Measurements from ENCODE around the gene SH3GLB2. TPM values are rescaled to one million over a fixed set of nuclear protein-coding genes. Genes with fewer than 3 reads are reported as not detected.
"Not testable (repeated sequence)": the region's sequence is repeated elsewhere in the genome, so short reads cannot be mapped to it uniquely, and the experiment has no call there.

Gene SH3GLB2
- total and polyA plus RNA-seq, 2 experiments from 2014 or later: 21.9 to 68.0 TPM

- peaks cover 8% of the 10 kb centered on the region for H3K4me1 Mint-ChIP-seq
- DNase-seq (ENCODE audit: low spot score) (peak; percentile 100), ATAC-seq (peak; percentile 94)
- peaks cover 11% of the 10 kb centered on the region for H3K27me3 Mint-ChIP-seq (ENCODE audit: insufficient read depth, low read depth, poor library complexity)
- no peak within 1 kb of the TSS; the same call in 1 of the 2 replicates for H2AFZ ChIP-seq
- 0 out of 2 replicates have a peak within 1 kb of the TSS, but pooled peaks have one; percentile 9 for H3K27ac ChIP-seq (ENCODE audit: low read depth)
- no peaks in the 10 kb centered on the region for H3K4me1 ChIP-seq (ENCODE audit: insufficient read depth)
- peak within 1 kb of the TSS; percentile 93 for H3K4me3 Mint-ChIP-seq
- H3K4me3 ChIP-seq: peak within 1 kb of the TSS; percentile 72
- H3K36me3 ChIP-seq (ENCODE audit: insufficient read depth): no peaks in the 10 kb centered on the region
- peaks cover 6% of the 10 kb centered on the region; the same call in 2 of the 3 replicates for H3K36me3 Mint-ChIP-seq (ENCODE audit: low read depth)
- peaks cover 4% of the 10 kb centered on the region; the same call in 1 of the 2 replicates for H4K20me1 ChIP-seq (replicated peaks; ENCODE audit: insufficient read depth)
- peak within 1 kb of the TSS; percentile 56 for H3K27ac Mint-ChIP-seq
- peaks cover 30% of the 10 kb centered on the region for H3K79me2 ChIP-seq (replicated peaks; ENCODE audit: insufficient read depth)
- 0 out of 2 replicates have a peak, but pooled peaks cover 2% of the 10 kb centered on the region for H3F3A ChIP-seq (replicated peaks; ENCODE audit: low read depth)
- no peaks in the 10 kb centered on the region for H3K27me3 ChIP-seq (ENCODE audit: insufficient read depth)
- TF ChIP-seq EZH2 (IDR thresholded peaks at IDR 0.05; ENCODE audit: low read depth, unreplicated experiment): no peak
- TF ChIP-seq POLR2AphosphoS5 (IDR thresholded peaks at IDR 0.05; ENCODE audit: low read depth): peak; percentile 95
- TF ChIP-seq ZNF462 (CRISPR knock-in tag; IDR thresholded peaks at IDR 0.05): no peak
- no peak for TF ChIP-seq NANOG (IDR thresholded peaks at IDR 0.05; ENCODE audit: borderline replicate concordance)
- TF ChIP-seq ETS1 (IDR thresholded peaks at IDR 0.05): peak; percentile 48; the same call in 1 of the 2 replicates
- TF ChIP-seq ZNF114 (CRISPR knock-in tag; IDR thresholded peaks at IDR 0.05): no peak
- no peak for TF ChIP-seq CTCF (conservative IDR thresholded peaks at IDR 0.05; ENCODE audit: low read depth in 2 of 2)
- no peaks in the 10 kb centered on the region for H3K9me2 ChIP-seq (ENCODE audit: insufficient read depth)
- peak within 1 kb of the TSS; percentile 95 for H3K4me2 ChIP-seq
- H3K9me3 Mint-ChIP-seq: no peaks in the 10 kb centered on the region
Measured at GRCh38 chr9:129036241-129036922, 8.3 kb upstream of the SH3GLB2 start, which contains the start of gene MIGA2. Gene MIGA2 (plus strand): TSS chr9:129036626. CDS start chr9:129040595, 3,969 bp downstream.

GRCh38 chr9:129035838-129036237, 7.7 kb upstream of the SH3GLB2 start:
- peaks cover 30% of the 10 kb centered on the region for H3K79me2 ChIP-seq (replicated peaks; ENCODE audit: insufficient read depth)
- H3K27me3 Mint-ChIP-seq (ENCODE audit: insufficient read depth, low read depth, poor library complexity): peaks cover 11% of the 10 kb centered on the region
- not testable (repeated sequence) for H3K4me1 Mint-ChIP-seq; DNase-seq (ENCODE audit: low spot score); H3K27me3 ChIP-seq (ENCODE audit: insufficient read depth); H3K9me2 ChIP-seq (ENCODE audit: insufficient read depth); H3K4me1 ChIP-seq (ENCODE audit: insufficient read depth); H2AFZ ChIP-seq; H3F3A ChIP-seq (replicated peaks; ENCODE audit: low read depth); H4K20me1 ChIP-seq (replicated peaks; ENCODE audit: insufficient read depth); H3K36me3 Mint-ChIP-seq (ENCODE audit: low read depth); H3K36me3 ChIP-seq (ENCODE audit: insufficient read depth); H3K9me3 Mint-ChIP-seq
- peak overlapping the region; percentile 39 for H3K4me3 ChIP-seq
- 0 out of 2 replicates have a peak overlapping the region, but pooled peaks have one; percentile 9 for H3K27ac ChIP-seq (ENCODE audit: low read depth)
- peak overlapping the region; percentile 69 for H3K4me2 ChIP-seq
- peak overlapping the region; percentile 43 for H3K27ac Mint-ChIP-seq
- peak; percentile 4 for ATAC-seq
- peak overlapping the region; percentile 93 for H3K4me3 Mint-ChIP-seq
